GM21360 (cell line): ENCODE data around the gene B3GAT1.

Experiments
- ATAC-seq: cut with Tn5 transposase; IDR thresholded peaks from one replicate; pipeline ENCODE4 v1.9.1; 2021; ENCODE audit warnings: mild to moderate bottlenecking, moderate library complexity; ENCODE audit not compliant: unreplicated experiment

B3GAT1 gene

GRCh38 chr11:134374171-134374570, 37.9 kb downstream of the B3GAT1 start:
- ATAC-seq = no peak

- no peak for ATAC-seq
These were observed 38.4 kb downstream of the B3GAT1 start for GRCh38 chr11:134373591-134374052.

- no peak for ATAC-seq
These were observed 39.1 kb downstream of the B3GAT1 start for GRCh38 chr11:134372961-134373360.

- no peak for ATAC-seq
These were observed 39.5 kb downstream of the B3GAT1 start for GRCh38 chr11:134372536-134372935.

- no peak for ATAC-seq
These were observed 40.4 kb downstream of the B3GAT1 start for GRCh38 chr11:134371436-134372185.

- ATAC-seq = no peak
These were observed 41.3 kb downstream of the B3GAT1 start for GRCh38 chr11:134370526-134371435.

GRCh38 chr11:134369656-134370525, 42.2 kb downstream of the B3GAT1 start:
- no peak for ATAC-seq

GRCh38 chr11:134367781-134368180, 44.3 kb downstream of the B3GAT1 start:
- ATAC-seq = no peak

GRCh38 chr11:134366254-134366653, 45.8 kb downstream of the B3GAT1 start:
- ATAC-seq = no peak

GRCh38 chr11:134365011-134365925, 46.8 kb downstream of the B3GAT1 start:
- ATAC-seq = no peak

GRCh38 chr11:134364261-134364660, 47.8 kb downstream of the B3GAT1 start:
- no peak for ATAC-seq

GRCh38 chr11:134363592-134363991, 48.5 kb downstream of the B3GAT1 start:
- ATAC-seq = no peak

- ATAC-seq = no peak
These were observed 48.9 kb downstream of the B3GAT1 start for GRCh38 chr11:134363161-134363560.

GRCh38 chr11:134362192-134362901, 49.7 kb downstream of the B3GAT1 start:
- no peak for ATAC-seq

GRCh38 chr11:134361661-134362060, 50.4 kb downstream of the B3GAT1 start:
- no peak for ATAC-seq

- no peak for ATAC-seq
These were observed 51.8 kb downstream of the B3GAT1 start for GRCh38 chr11:134360050-134360835.

GRCh38 chr11:134359646-134360045, 52.4 kb downstream of the B3GAT1 start:
- ATAC-seq = no peak

- ATAC-seq = no peak
These were observed 53.1 kb downstream of the B3GAT1 start for GRCh38 chr11:134358856-134359490.
